GM21526 (cell line): ENCODE results near the gene NUDCD3.
"Not testable (repeated sequence)": the region's sequence is repeated elsewhere in the genome, so short reads cannot be mapped to it uniquely, and the experiment has no call there.

ENCODE experiments used
- ATAC-seq: cut with Tn5 transposase; IDR thresholded peaks from one replicate; pipeline ENCODE4 v1.9.1; 2021; ENCODE audit warnings: moderate library complexity; ENCODE audit not compliant: unreplicated experiment, low FRiP score

Gene NUDCD3

GRCh38 chr7:44449584-44449928 lies 40.9 kb downstream of the NUDCD3 start:
- no peak for ATAC-seq

DNA sequence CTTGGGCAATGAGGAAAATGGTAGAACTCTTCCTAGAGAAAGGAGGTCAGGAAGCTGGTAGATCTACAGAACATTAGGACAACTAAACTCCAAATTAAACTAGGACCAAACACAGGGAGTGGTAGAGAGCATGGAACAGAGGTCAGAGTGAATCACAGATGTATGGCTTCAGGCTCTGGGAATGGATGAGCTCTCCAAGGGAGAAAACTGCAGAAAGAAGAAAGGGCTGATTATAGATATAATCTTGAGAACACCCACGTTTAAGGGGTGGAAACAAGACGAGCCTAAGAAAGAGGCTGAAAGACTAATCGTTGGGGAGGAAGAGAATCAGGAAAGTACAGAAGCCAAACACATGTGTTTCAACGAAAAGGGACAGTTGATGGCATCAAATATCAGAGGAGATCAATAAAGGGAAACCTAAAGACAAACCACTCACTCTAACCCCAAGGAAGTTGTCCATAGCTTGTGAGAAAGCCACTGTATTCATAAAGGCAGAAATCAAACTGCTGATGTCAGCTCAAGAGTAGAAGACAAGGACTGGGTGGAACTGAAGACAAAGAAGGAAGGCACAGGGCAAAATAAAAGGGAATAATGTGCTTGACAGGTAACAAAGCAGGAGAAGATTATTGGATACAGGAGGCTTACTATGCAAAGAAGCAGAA lies 41.4 kb downstream of the NUDCD3 start:
- ATAC-seq: no peak

DNA sequence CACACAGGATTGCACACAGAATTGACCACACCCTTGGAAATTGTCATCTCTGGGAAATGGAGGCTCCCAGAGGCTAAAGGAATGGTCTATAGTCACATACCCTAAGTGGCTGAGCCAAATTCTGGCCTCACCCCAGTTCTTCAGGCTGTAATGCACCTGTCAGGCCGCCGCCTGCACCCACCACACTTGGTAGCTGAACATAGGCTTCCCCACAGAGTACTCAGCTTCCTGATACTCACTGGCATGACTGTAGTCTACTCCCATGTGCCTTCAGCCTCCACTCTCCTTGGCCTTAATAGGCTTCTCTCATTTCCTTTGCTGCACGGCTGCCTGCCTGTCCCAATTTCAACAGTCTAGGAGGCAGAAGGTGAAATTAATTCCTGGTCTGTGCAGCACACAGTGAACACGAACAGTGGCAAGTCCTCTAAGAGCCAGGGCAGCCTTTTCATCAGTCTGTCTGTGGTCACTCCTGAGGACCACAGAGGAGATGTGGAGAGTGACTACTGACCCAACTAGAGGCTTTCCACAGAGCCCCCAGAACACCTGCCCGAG lies 42.5 kb downstream of the NUDCD3 start:
- ATAC-seq: no peak

GRCh38 chr7:44445986-44446671 lies 44.3 kb downstream of the NUDCD3 start:
- ATAC-seq: no peak

GRCh38 chr7:44441079-44441478 lies 49.4 kb downstream of the NUDCD3 start:
- no peak for ATAC-seq

DNA sequence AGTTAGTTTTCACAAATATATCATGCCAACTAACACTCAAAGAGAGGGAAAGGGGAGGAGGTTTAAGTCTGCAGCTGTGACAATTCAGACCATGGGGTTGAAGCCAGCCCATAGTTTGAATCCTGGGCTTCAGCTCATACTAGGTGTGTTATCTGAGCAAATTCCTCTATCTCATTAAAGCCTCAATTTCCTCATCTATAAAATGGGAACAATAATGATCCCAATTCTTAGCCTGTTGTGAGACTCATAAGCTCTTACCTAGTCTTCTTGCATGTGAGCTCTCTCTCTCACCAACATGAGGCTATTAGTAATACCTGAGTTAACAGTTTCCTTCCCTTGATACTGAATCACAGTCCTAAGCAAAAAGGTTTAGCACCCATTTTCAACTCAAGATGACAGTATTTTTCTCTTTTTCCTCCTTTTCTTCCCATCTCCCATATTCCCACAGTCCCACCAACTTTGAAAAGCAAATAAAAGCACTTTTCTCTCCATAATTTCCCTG lies 49.8 kb downstream of the NUDCD3 start:
- ATAC-seq: no peak

DNA sequence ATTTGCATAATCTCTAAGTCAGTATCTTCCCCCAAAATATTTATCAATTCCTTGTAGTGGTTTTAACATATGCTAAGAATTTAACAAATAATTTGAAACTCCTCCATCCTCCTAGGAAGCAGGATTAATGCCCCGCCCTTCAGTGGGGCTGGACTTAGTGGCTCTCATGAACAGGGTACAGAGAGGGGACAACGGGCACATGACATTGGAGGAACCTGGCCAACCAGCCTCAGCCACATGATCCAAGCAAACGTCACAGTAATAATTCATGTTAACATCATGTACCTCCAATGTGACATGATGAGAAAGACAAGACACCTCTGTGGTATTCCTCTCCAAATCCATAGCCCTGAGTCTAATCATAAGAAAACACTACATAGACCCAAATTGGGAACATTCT lies 50.5 kb downstream of the NUDCD3 start:
- ATAC-seq: no peak

GRCh38 chr7:44438816-44439215 lies 51.6 kb downstream of the NUDCD3 start:
- no peak for ATAC-seq

DNA sequence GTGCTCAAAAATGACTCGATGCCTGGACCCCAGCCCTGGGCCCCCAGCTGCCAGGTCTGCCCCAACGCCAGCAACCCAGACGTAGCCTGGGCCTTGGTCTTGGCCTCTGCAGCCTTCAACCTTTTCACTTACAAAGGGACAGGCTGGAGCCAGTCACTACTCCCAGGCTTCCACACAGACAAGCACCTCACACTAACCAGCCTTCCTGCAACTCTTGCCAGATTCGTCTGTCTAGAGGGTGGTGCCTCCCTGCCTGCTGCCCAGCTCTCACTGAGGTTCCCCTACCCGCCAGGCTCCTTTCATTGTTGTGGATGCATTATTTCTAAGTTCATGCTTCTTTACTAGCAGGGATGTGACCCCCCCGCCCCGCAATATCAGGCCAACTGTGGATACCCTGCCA lies 56.3 kb downstream of the NUDCD3 start:
- no peak for ATAC-seq

DNA sequence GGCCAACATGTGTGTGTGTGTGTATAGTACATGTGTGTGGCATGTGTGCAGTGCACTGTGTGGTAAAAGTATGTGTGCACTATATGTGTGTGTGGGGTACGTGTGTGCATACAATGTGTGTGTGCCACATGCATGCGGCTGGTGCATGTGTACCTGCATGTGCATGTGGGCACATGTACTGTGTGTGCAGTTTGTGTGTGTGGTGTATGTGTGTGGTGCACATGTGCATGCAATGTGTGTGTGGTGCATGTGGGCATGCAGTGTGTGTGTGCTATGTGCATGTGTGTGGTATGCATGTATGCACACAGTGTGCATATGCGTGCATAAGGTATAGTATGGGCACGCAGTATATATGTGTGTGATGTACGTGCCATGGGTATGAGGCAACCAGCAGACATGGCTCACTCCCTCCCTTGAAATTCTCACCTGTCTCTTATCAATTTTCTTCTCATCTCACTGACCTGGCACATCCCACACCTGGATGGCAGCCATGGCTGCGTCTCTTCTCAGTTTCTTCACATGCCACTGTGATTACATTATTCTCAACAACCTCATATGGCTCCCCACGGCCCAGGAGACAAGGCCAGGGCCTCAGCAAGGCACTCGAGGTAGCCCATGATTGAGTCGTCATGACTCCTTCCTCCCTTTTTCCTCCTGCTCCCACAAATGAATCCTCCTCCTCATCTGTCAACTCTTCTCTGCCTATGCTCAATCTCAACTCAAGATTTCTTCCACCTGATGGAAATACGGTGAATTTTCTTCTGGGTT lies 57.0 kb downstream of the NUDCD3 start:
- no peak for ATAC-seq

- no peak for ATAC-seq
Observed at GRCh38 chr7:44432381-44432977, 58.0 kb downstream of the NUDCD3 start.

- peak; percentile 60 for ATAC-seq
Observed at GRCh38 chr7:44431091-44431608, 59.3 kb downstream of the NUDCD3 start.

- no peak for ATAC-seq
Observed at GRCh38 chr7:44430054-44430453, 60.4 kb downstream of the NUDCD3 start.

GRCh38 chr7:44424762-44425161 lies 65.7 kb downstream of the NUDCD3 start:
- ATAC-seq: not testable (repeated sequence)

GRCh38 chr7:44416941-44417340 lies 73.5 kb downstream of the NUDCD3 start:
- ATAC-seq: no peak

- no peak for ATAC-seq
Observed at GRCh38 chr7:44415510-44415909, 74.9 kb downstream of the NUDCD3 start.

DNA sequence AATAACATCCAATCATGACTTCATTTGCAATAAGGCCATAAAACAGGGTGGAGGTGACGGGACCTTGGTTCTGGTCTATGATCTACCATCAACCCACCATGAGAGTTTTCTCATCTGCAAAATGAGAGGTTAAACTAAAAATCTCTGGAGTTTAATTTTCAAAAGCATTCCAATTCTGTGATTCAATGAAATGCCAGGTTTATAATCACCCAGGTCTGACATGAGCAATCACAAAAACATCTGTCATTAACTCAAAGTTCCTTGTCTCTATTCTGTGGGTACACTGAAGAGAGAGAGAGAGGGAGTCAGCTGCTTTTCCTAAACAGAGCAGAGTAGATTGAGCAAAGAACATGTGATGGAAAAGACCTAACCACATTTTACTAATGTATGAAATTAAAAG lies 75.4 kb downstream of the NUDCD3 start:
- ATAC-seq: no peak

DNA sequence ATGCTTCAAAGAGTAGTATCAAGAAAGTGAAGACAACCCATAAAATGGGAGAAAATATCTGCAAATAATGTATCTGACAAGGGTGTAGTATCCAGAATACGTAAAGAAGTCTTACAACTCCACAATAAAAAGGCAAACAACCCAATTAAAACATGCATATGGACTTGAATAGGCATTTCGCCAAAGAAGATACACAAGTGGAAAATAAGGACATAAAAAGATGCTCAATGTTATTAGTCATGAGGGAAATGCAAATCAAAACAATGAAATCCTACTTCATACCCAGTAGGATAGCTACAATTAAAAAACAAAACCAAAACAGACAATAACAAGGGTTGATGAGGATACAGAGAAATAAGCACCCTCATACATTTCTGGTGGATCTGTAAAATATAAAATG lies 79.2 kb downstream of the NUDCD3 start:
- ATAC-seq: no peak

DNA sequence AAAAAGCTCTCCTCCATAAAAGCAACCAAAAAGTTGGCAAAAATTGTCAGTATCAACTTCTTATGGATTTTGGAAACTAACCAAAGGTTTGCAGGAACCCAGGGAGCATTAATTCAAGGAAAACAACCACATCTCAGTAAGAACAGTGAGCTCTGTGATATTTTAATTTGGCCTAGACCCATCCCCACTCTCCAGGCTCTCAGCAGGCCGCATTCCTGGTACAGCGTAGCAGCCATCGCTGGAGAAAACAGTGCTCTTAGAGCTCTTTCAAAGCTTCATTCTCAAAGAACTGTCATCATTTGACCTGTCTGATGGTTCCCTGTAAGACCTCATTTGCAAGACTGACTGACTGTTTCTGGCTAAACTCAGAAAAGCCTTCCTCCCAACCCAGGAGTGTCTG lies 81.9 kb downstream of the NUDCD3 start:
- no peak for ATAC-seq

DNA sequence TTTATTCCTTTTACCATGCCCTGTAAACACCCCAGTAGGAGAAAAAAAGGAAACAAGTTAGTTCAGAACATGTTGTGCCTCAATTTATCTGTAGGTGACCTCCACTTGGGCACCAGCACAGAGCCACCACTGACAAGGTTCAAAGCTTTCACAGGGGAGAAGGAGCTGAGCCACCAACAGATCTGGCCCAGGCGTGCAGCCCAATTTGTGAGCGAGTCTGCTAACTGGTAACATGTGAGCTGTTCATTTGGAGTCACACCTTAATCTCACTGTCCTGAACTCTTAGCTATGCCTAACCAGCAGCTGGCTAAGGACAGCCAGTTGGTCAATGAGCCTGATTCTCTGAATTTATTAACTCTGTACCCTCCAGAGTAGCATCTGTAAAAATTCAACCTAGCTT lies 86.7 kb downstream of the NUDCD3 start:
- ATAC-seq: no peak
